ENCODE measurements around the gene CDK5. TPM values are rescaled to one million over a fixed set of nuclear protein-coding genes. Genes with fewer than 3 reads are reported as not detected.
A peak's percentile ranks its signal among the peaks of the same experiment; 100 is the strongest.
"Not testable (repeated sequence)": the region's sequence is repeated elsewhere in the genome, so short reads cannot be mapped to it uniquely, and the experiment has no call there.

Gene CDK5
- total and polyA plus RNA-seq, 10 of the 15 experiments (the other 5 are each of a cell fraction or from before 2014, with no cell fraction given), result 1.5 to 33.4 (median 21.6) TPM

DNA sequence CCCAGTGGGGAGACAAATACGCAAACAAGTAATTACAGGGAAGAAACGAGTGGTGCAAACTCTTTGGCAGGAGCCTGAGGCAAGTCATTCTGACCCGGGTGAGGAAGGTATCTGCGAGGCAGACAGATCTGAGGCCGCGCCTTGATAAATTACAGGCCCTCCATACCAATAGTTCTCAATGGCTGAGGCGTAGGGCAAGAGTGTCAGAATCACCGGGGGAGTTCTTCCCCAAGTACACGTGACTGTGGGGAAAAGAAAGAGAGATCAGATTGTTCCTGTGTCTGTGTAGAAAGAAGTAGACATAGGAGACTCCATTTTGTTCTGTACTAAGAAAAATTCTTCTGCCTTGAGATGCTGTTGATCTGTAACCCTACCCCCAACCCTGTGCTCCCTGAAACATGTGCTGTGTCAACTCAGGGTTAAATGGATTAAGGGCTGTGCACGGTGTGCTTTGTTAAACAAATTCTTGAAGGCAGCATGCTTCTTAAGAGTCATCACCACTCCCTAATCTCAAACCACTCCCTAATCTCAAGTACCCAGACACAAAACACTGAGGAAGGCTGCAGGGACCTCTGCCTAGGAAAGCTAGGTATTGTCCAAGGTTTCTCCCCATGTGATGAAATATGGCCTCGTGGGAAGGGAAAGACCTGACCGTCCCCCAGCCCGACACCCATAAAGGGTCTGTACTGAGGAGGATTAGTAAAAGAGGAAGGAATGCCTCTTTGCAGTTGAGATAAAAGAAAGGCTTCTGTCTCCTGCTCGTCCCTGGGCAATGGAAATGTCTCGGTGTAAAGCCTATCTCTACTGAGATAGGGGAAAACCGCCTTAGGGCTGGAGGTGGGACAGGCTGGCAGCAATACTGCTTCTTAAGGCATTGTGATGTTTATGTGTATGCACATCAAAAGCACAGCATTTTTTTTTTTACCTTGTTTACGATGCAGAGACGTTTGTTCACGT, 30.6 kb downstream of the CDK5 start:
- H3K36me3 ChIP-seq (ENCODE audit: control insufficient read depth in 2 of 2, insufficient read depth in 2 of 2, low read length in 1 of 2); H3K27ac ChIP-seq (ENCODE audit: control insufficient read depth, insufficient read depth); H3K9ac ChIP-seq (ENCODE audit: control insufficient read depth, insufficient read depth, low read length); intact Hi-C loops (cut with micrococcal nuclease; ENCODE audit: unreplicated experiment); H3K79me2 ChIP-seq (ENCODE audit: control insufficient read depth, insufficient read depth, low read length); H3K9me3 ChIP-seq (replicated peaks; ENCODE audit: control insufficient read depth, insufficient read depth, low read length); ATAC-seq; H3K4me1 ChIP-seq (ENCODE audit: control insufficient read depth, insufficient read depth, low read length); DNase-seq (ENCODE audit: low read depth, low spot score); H4K20me1 ChIP-seq (ENCODE audit: control insufficient read depth, insufficient read depth); in situ Hi-C loops (cut with MboI); BruUV-seq (replicated peaks); H3K27me3 ChIP-seq (replicated peaks in 1 of 2; ENCODE audit: control insufficient read depth in 2 of 2, insufficient read depth in 2 of 2, low read length in 1 of 2); FAIRE-seq: not testable (repeated sequence)
- H3K4me2 ChIP-seq (ENCODE audit: control insufficient read depth, insufficient read depth), result peak overlapping the region; percentile 32; the same call in 1 of the 2 replicates
- SMC1A ChIA-PET (ENCODE audit: uncharacterized antibody, unreplicated experiment), result interaction anchor here (1.2 to 1.6 kb wide), 3 partner anchors 16 to 83 kb away, joined by 3 to 15 read pairs (median 5); no protein-coding TSS in a partner anchor
- CTCF ChIA-PET, result interaction anchor here (1.5 to 6.0 kb wide), 5 partner anchors 8 to 129 kb away, joined by 3 to 35 read pairs (median 14); no protein-coding TSS in a partner anchor
- peak overlapping the region; percentile 52 for H2AFZ ChIP-seq (ENCODE audit: control insufficient read depth, low read depth, low read length)
- H3K4me3 ChIP-seq, result 0 out of 2 replicates have a peak overlapping the region, but pooled peaks have one; percentile 81
- WGBS (ENCODE audit: insufficient coverage, insufficient replicate concordance, low lambda C conversion rate, missing lambda C conversion rate), result 36% methylated on average over 19 of the region's 19 CpGs
- POLR2A ChIA-PET, result interaction anchor here (0.6 to 2.4 kb wide), 3 partner anchors 31 to 57 kb away, joined by 3 to 14 read pairs (median 3); partner anchors contain the start of genes FASTK and TMUB1
- RAD21 ChIA-PET (ENCODE audit: unreplicated experiment), result interaction anchor here (1.0 to 1.5 kb wide), 2 partner anchors 58 to 61 kb away, joined by 6 to 10 read pairs; no protein-coding TSS in a partner anchor

DNA sequence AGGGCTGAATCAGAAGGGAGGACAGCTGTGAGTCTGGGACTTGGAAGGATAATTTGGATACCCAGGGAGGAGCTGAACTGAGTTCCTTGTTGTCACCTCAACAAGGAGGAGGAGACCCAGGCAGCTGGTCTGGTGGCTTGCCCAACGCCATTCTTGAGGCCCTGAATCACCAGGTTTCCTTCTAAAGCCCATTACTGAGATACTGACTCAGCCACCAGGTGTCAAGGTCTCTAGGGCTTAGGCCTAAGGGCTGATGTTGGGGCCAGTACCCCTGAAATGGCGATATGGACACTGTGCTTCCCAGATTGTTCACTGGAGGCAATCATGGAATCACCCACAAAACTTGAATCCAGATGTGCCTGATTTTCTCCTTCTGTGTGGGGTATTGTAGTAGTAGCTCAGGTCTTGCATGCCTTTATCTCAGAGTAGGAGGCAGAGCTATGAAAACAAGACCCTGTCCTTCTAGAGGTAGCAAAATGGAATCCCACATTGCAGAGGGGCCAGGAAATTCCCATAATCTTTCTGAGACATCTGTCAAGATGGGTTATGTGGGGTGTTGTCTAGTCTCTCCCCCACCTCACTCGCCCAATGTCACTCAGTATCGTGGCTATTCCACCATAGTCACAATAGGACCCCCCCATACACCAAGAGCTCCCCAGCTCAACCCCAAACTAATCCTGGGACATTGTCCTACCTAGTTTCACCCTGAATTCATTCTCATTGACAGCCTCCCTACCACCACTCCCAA, 31.6 kb downstream of the CDK5 start:
- intact Hi-C loops (cut with micrococcal nuclease; ENCODE audit: unreplicated experiment) (no loop called here), in situ Hi-C loops (cut with MboI) (no loop called here)
- Histone ChIP-seq H3K4me3 (no peak overlapping the region), H3K4me2 (ENCODE audit: control insufficient read depth, insufficient read depth) (no peak overlapping the region), H3K36me3 (ENCODE audit: control insufficient read depth in 2 of 2, insufficient read depth in 2 of 2, low read length in 1 of 2) (no peaks in the 10 kb centered on the region), H3K79me2 (ENCODE audit: control insufficient read depth, insufficient read depth, low read length) (no peaks in the 10 kb centered on the region; the same call in 1 of the 2 replicates), H2AFZ (ENCODE audit: control insufficient read depth, low read depth, low read length) (no peak overlapping the region), H3K4me1 (ENCODE audit: control insufficient read depth, insufficient read depth, low read length) (peaks cover 4% of the 10 kb centered on the region), H3K27me3 (replicated peaks in 1 of 2; ENCODE audit: control insufficient read depth in 2 of 2, insufficient read depth in 2 of 2, low read length in 1 of 2) (no peaks in the 10 kb centered on the region; a peak in 1 of 4 replicates), H3K27ac (ENCODE audit: control insufficient read depth, insufficient read depth) (no peak overlapping the region), H3K9ac (ENCODE audit: control insufficient read depth, insufficient read depth, low read length) (no peak overlapping the region), H3K9me3 (replicated peaks; ENCODE audit: control insufficient read depth, insufficient read depth, low read length) (no peaks in the 10 kb centered on the region), H4K20me1 (ENCODE audit: control insufficient read depth, insufficient read depth) (no peaks in the 10 kb centered on the region)
- no TSS peak for BruUV-seq (replicated peaks)
- RAD21 ChIA-PET (ENCODE audit: unreplicated experiment), result no interaction called here
- SMC1A ChIA-PET (ENCODE audit: uncharacterized antibody, unreplicated experiment), result no interaction called here
- POLR2A ChIA-PET, result no interaction called here
- DNase-seq (ENCODE audit: low read depth, low spot score), result no peak
- ATAC-seq, result no peak
- CTCF ChIA-PET, result interaction anchor here (6.0 kb wide), 1 partner anchor 17 kb away, joined by 35 read pairs; no protein-coding TSS in a partner anchor
- FAIRE-seq, result no peak
- WGBS (ENCODE audit: insufficient coverage, insufficient replicate concordance, low lambda C conversion rate, missing lambda C conversion rate), result 31% methylated on average over 4 of the region's 4 CpGs
- TF ChIP-seq, protein P1, sequence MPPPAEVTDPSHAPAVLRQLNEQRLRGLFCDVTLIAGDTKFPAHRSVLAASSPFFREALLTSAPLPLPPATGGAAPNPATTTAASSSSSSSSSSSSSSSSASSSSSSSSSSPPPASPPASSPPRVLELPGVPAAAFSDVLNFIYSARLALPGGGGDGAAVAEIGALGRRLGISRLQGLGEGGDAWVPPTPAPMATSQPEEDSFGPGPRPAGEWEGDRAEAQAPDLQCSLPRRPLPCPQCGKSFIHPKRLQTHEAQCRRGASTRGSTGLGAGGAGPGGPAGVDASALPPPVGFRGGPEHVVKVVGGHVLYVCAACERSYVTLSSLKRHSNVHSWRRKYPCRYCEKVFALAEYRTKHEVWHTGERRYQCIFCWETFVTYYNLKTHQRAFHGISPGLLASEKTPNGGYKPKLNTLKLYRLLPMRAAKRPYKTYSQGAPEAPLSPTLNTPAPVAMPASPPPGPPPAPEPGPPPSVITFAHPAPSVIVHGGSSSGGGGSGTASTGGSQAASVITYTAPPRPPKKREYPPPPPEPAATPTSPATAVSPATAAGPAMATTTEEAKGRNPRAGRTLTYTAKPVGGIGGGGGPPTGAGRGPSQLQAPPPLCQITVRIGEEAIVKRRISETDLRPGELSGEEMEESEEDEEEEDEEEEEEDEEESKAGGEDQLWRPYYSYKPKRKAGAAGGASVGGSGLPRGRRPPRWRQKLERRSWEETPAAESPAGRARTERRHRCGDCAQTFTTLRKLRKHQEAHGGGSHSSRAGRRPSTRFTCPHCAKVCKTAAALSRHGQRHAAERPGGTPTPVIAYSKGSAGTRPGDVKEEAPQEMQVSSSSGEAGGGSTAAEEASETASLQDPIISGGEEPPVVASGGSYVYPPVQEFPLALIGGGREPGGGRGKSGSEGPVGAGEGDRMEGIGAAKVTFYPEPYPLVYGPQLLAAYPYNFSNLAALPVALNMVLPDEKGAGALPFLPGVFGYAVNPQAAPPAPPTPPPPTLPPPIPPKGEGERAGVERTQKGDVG (CRISPR knock-in tag; IDR thresholded peaks at IDR 0.05), result no peak
- TF ChIP-seq EGR1 (IDR thresholded peaks at IDR 0.05; ENCODE audit: borderline replicate concordance in 1 of 2, low read depth in 2 of 2, low read length in 2 of 2) (no peak), JUNB (IDR thresholded peaks at IDR 0.05) (no peak), SMC3 (IDR thresholded peaks at IDR 0.05; ENCODE audit: borderline replicate concordance, low read length) (no peak), CREM (IDR thresholded peaks at IDR 0.05; ENCODE audit: low read depth) (no peak)
- TF ChIP-seq, protein P2, sequence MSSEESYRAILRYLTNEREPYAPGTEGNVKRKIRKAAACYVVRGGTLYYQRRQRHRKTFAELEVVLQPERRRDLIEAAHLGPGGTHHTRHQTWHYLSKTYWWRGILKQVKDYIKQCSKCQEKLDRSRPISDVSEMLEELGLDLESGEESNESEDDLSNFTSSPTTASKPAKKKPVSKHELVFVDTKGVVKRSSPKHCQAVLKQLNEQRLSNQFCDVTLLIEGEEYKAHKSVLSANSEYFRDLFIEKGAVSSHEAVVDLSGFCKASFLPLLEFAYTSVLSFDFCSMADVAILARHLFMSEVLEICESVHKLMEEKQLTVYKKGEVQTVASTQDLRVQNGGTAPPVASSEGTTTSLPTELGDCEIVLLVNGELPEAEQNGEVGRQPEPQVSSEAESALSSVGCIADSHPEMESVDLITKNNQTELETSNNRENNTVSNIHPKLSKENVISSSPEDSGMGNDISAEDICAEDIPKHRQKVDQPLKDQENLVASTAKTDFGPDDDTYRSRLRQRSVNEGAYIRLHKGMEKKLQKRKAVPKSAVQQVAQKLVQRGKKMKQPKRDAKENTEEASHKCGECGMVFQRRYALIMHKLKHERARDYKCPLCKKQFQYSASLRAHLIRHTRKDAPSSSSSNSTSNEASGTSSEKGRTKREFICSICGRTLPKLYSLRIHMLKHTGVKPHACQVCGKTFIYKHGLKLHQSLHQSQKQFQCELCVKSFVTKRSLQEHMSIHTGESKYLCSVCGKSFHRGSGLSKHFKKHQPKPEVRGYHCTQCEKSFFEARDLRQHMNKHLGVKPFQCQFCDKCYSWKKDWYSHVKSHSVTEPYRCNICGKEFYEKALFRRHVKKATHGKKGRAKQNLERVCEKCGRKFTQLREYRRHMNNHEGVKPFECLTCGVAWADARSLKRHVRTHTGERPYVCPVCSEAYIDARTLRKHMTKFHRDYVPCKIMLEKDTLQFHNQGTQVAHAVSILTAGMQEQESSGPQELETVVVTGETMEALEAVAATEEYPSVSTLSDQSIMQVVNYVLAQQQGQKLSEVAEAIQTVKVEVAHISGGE (CRISPR knock-in tag; IDR thresholded peaks at IDR 0.05), result no peak
